Measurements from ENCODE around the gene AMZ1.

AMZ1 gene

DNA sequence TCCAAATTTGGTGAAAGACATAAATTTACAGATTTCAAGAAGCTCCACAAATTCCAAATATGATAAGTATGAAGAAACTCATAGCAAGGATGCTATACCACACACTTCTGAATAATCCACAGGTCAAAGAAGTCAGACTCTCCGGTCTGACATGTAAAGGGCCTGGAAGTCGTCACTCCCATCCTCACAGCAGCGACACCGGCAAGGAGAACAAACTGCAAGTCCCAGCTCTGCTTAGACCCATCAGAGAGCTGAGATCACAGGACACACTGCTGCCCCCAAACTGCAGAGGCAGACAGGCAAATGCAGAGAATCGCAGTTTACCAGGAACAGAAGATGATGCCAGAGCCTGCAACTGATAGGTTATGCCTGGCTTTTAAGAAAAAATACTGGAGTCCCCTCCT lies 62.0 kb downstream of the AMZ1 start:
- H3K27ac ChIP-seq (ENCODE audit: low read depth, low read length) = peak overlapping the region; percentile 97
- H2BK120ac ChIP-seq (ENCODE audit: insufficient read depth, low read length, poor library complexity) = no peak overlapping the region
- DNase-seq = no peak
- H3K4me1 ChIP-seq (ENCODE audit: control insufficient read depth in 1 of 2, insufficient read depth in 2 of 2, low read length in 2 of 2) = peaks cover 11 to 16% of the 10 kb centered on the region in 2 experiments
- no peak overlapping the region for H3K9ac ChIP-seq (ENCODE audit: low read length)
- H2AFZ ChIP-seq (ENCODE audit: insufficient read depth, low read length, poor library complexity) = no peak overlapping the region
- H3K4ac ChIP-seq (ENCODE audit: low read depth, low read length) = no peak overlapping the region
- H3K4me3 ChIP-seq (ENCODE audit: low read depth, low read length) = no peak overlapping the region
- H3K79me1 ChIP-seq (ENCODE audit: low read length) = peaks cover 11% of the 10 kb centered on the region
- no peak overlapping the region for H2BK5ac ChIP-seq (ENCODE audit: low read depth, low read length, poor library complexity)
- H2AK5ac ChIP-seq (ENCODE audit: low read length) = no peak overlapping the region
- peaks cover 2 to 6% of the 10 kb centered on the region in 2 experiments for H3K36me3 ChIP-seq (ENCODE audit: control insufficient read depth in 1 of 2, insufficient read depth in 2 of 2, low read length in 2 of 2)
- H4K91ac ChIP-seq (ENCODE audit: low read depth, low read length) = no peak overlapping the region
- peak overlapping the region; percentile 20 for H3K4me2 ChIP-seq (ENCODE audit: low read length)
- no peaks in the 10 kb centered on the region for H3K27me3 ChIP-seq (ENCODE audit: insufficient read depth, low read length)
- H3K14ac ChIP-seq (ENCODE audit: low read length) = no peak overlapping the region
- H3K79me2 ChIP-seq (ENCODE audit: control insufficient read depth, insufficient read depth, low read length, poor library complexity) = peaks cover 6% of the 10 kb centered on the region
- no CpG with 5 or more reads among the region's 5 CpGs for WGBS (ENCODE audit: extremely low coverage, insufficient coverage, insufficient read length)
- H3K9me3 ChIP-seq (ENCODE audit: insufficient read depth, low read depth, low read length) = no peaks in the 10 kb centered on the region
- H4K12ac ChIP-seq (ENCODE audit: low read depth, low read length) = no peak overlapping the region
- H2BK12ac ChIP-seq (ENCODE audit: low read length) = no peak overlapping the region
- no peak overlapping the region for H3K23ac ChIP-seq (ENCODE audit: low read length)
- no peak overlapping the region for H3K18ac ChIP-seq (ENCODE audit: low read length)
- H4K8ac ChIP-seq (ENCODE audit: low read depth, low read length) = no peak overlapping the region

DNA sequence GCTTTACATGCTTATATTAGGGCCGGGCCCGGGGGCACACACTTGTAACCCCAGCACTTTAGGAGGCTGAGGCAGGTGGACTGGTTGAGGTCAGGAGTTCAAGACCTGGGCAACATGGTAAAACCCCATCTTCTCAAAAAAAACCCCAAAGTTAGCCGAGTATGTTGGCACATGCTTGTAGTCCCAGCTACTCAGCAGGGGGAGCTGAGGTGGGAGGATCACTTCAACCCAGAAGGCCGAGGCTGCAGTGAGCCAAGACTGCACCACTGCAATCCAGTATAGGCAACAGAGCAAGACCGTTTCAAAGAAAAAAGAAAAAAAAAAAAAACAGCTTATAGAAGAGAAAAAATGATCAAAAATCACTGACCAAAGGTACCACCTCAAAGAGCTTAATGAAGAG lies 63.1 kb downstream of the AMZ1 start:
- Histone ChIP-seq H2AK5ac (ENCODE audit: low read length) (peak overlapping the region; percentile 35), H3K9ac (ENCODE audit: low read length) (no peak overlapping the region), H2AFZ (ENCODE audit: insufficient read depth, low read length, poor library complexity) (no peak overlapping the region), H3K9me3 (ENCODE audit: insufficient read depth, low read depth, low read length) (no peaks in the 10 kb centered on the region), H3K79me1 (ENCODE audit: low read length) (peaks cover 13% of the 10 kb centered on the region), H3K79me2 (ENCODE audit: control insufficient read depth, insufficient read depth, low read length, poor library complexity) (peaks cover 7% of the 10 kb centered on the region), H3K23ac (ENCODE audit: low read length) (no peak overlapping the region), H3K18ac (ENCODE audit: low read length) (peak overlapping the region; percentile 55), H3K4me3 (ENCODE audit: low read depth, low read length) (no peak overlapping the region), H4K8ac (ENCODE audit: low read depth, low read length) (peak overlapping the region; percentile 43), H3K27ac (ENCODE audit: low read depth, low read length) (peak overlapping the region; percentile 97), H3K27me3 (ENCODE audit: insufficient read depth, low read length) (no peaks in the 10 kb centered on the region), H2BK5ac (ENCODE audit: low read depth, low read length, poor library complexity) (peak overlapping the region; percentile 68), H3K4me1 (ENCODE audit: control insufficient read depth in 1 of 2, insufficient read depth in 2 of 2, low read length in 2 of 2) (peaks cover 12 to 17% of the 10 kb centered on the region in 2 experiments), H3K4ac (ENCODE audit: low read depth, low read length) (peak overlapping the region; percentile 31), H2BK12ac (ENCODE audit: low read length) (peak overlapping the region; percentile 77), H2BK120ac (ENCODE audit: insufficient read depth, low read length, poor library complexity) (peak overlapping the region; percentile 30), H4K91ac (ENCODE audit: low read depth, low read length) (peak overlapping the region; percentile 57), H4K12ac (ENCODE audit: low read depth, low read length) (peak overlapping the region; percentile 7), H3K14ac (ENCODE audit: low read length) (no peak overlapping the region), H3K4me2 (ENCODE audit: low read length) (no peak overlapping the region), H3K36me3 (ENCODE audit: control insufficient read depth in 1 of 2, insufficient read depth in 2 of 2, low read length in 2 of 2) (peaks cover 3 to 8% of the 10 kb centered on the region in 2 experiments)
- WGBS (ENCODE audit: extremely low coverage, insufficient coverage, insufficient read length) = no CpG with 5 or more reads among the region's 5 CpGs
- no peak for DNase-seq

GRCh38 chr7:2753148-2753547 lies 65.1 kb downstream of the AMZ1 start:
- Histone ChIP-seq H2AK5ac (ENCODE audit: low read length) (no peak overlapping the region), H3K36me3 (ENCODE audit: control insufficient read depth in 1 of 2, insufficient read depth in 2 of 2, low read length in 2 of 2) (peaks cover 8% of the 10 kb centered on the region in 2 experiments), H3K27me3 (ENCODE audit: insufficient read depth, low read length) (no peaks in the 10 kb centered on the region), H3K4me2 (ENCODE audit: low read length) (no peak overlapping the region), H4K91ac (ENCODE audit: low read depth, low read length) (no peak overlapping the region), H2BK5ac (ENCODE audit: low read depth, low read length, poor library complexity) (no peak overlapping the region), H3K9ac (ENCODE audit: low read length) (no peak overlapping the region), H3K27ac (ENCODE audit: low read depth, low read length) (no peak overlapping the region), H2AFZ (ENCODE audit: insufficient read depth, low read length, poor library complexity) (no peak overlapping the region), H3K18ac (ENCODE audit: low read length) (no peak overlapping the region), H3K4me3 (ENCODE audit: low read depth, low read length) (no peak overlapping the region), H2BK12ac (ENCODE audit: low read length) (no peak overlapping the region), H3K4me1 (ENCODE audit: control insufficient read depth in 1 of 2, insufficient read depth in 2 of 2, low read length in 2 of 2) (peaks cover 17 to 24% of the 10 kb centered on the region in 2 experiments), H4K12ac (ENCODE audit: low read depth, low read length) (no peak overlapping the region), H4K8ac (ENCODE audit: low read depth, low read length) (no peak overlapping the region), H3K79me2 (ENCODE audit: control insufficient read depth, insufficient read depth, low read length, poor library complexity) (peaks cover 12% of the 10 kb centered on the region), H3K14ac (ENCODE audit: low read length) (no peak overlapping the region), H3K9me3 (ENCODE audit: insufficient read depth, low read depth, low read length) (no peaks in the 10 kb centered on the region), H3K4ac (ENCODE audit: low read depth, low read length) (peak overlapping the region; percentile 53), H2BK120ac (ENCODE audit: insufficient read depth, low read length, poor library complexity) (no peak overlapping the region), H3K23ac (ENCODE audit: low read length) (no peak overlapping the region), H3K79me1 (ENCODE audit: low read length) (peaks cover 23% of the 10 kb centered on the region)
- WGBS (ENCODE audit: extremely low coverage, insufficient coverage, insufficient read length) = no CpG with 5 or more reads among the region's 3 CpGs
- no peak for DNase-seq

DNA sequence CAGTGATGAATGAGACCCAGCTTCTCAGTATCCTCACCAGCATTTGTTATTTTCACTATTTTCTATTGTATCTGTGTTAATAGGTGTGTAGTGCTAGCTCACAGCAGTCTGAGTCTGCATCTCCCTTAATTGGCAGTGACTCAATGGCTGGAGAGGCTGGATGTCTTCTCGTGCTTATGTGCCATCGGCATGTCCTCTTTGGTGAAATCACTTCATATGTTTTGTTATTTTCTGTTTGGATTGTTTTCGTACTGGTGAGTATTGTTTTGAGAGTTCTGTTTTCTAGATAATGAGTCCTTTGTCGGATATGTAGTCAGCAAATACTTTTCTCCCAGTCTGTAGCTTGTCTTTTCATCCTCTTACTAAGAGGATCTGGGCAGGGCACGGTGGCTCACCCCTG lies 66.1 kb downstream of the AMZ1 start:
- Histone ChIP-seq H3K4me1 (ENCODE audit: control insufficient read depth in 1 of 2, insufficient read depth in 2 of 2, low read length in 2 of 2) (peaks cover 23 to 30% of the 10 kb centered on the region in 2 experiments), H3K14ac (ENCODE audit: low read length) (no peak overlapping the region), H4K91ac (ENCODE audit: low read depth, low read length) (no peak overlapping the region), H3K27me3 (ENCODE audit: insufficient read depth, low read length) (no peaks in the 10 kb centered on the region), H3K18ac (ENCODE audit: low read length) (peak overlapping the region; percentile 58), H4K8ac (ENCODE audit: low read depth, low read length) (no peak overlapping the region), H3K36me3 (ENCODE audit: control insufficient read depth in 1 of 2, insufficient read depth in 2 of 2, low read length in 2 of 2) (peaks cover 8% of the 10 kb centered on the region in 2 experiments), H2BK5ac (ENCODE audit: low read depth, low read length, poor library complexity) (peak overlapping the region; percentile 19), H3K4me2 (ENCODE audit: low read length) (no peak overlapping the region), H2BK120ac (ENCODE audit: insufficient read depth, low read length, poor library complexity) (no peak overlapping the region), H4K12ac (ENCODE audit: low read depth, low read length) (no peak overlapping the region), H3K4me3 (ENCODE audit: low read depth, low read length) (no peak overlapping the region), H3K9ac (ENCODE audit: low read length) (no peak overlapping the region), H3K4ac (ENCODE audit: low read depth, low read length) (peak overlapping the region; percentile 52), H3K23ac (ENCODE audit: low read length) (no peak overlapping the region), H2AFZ (ENCODE audit: insufficient read depth, low read length, poor library complexity) (no peak overlapping the region), H3K79me2 (ENCODE audit: control insufficient read depth, insufficient read depth, low read length, poor library complexity) (peaks cover 12% of the 10 kb centered on the region), H2BK12ac (ENCODE audit: low read length) (peak overlapping the region; percentile 61), H3K27ac (ENCODE audit: low read depth, low read length) (peak overlapping the region; percentile 38), H3K9me3 (ENCODE audit: insufficient read depth, low read depth, low read length) (no peaks in the 10 kb centered on the region), H3K79me1 (ENCODE audit: low read length) (peaks cover 30% of the 10 kb centered on the region), H2AK5ac (ENCODE audit: low read length) (no peak overlapping the region)
- no peak for DNase-seq
- WGBS (ENCODE audit: extremely low coverage, insufficient coverage, insufficient read length) = no CpG with 5 or more reads among the region's 5 CpGs
